PFSK-1 (cell line): ENCODE results near the gene TSEN2.

Experiments used
- FOXP2 ChIP-seq: optimal IDR thresholded peaks from 2 replicates; pipeline ENCODE3; 2011; ENCODE audit warnings: borderline replicate concordance, control low read depth, inconsistent platforms; ENCODE audit not compliant: insufficient read depth; ENCODE audit errors: extremely low read length, extremely low read depth
- POLR2AphosphoS5 ChIP-seq: IDR thresholded peaks from 2 replicates; pipeline ENCODE4 v1.6.1; 2012; ENCODE audit warnings: low read depth, mild to moderate bottlenecking, control low read depth, low read length, moderate library complexity
- SIN3A ChIP-seq: IDR thresholded peaks from 2 replicates; pipeline ENCODE4 v1.6.1; 2012; ENCODE audit warnings: mild to moderate bottlenecking, low read length, moderate library complexity, borderline replicate concordance; ENCODE audit not compliant: insufficient read depth
- TAF1 ChIP-seq: IDR thresholded peaks from 2 replicates; pipeline ENCODE4 v1.6.1; 2012; ENCODE audit warnings: low read length, control low read depth, borderline replicate concordance; ENCODE audit not compliant: insufficient read depth
- TF ChIP-seq, protein P1 (sequence below), 2 experiments: IDR thresholded peaks; 2 replicates each; pipeline versions ENCODE4 v1.6.1 to v1.8.0; 2011 to 2012; ENCODE audit warnings: low read depth in 2 of 2, low read length in 2 of 2, control low read depth in 1 of 2, inconsistent platforms in 1 of 2, mild to moderate bottlenecking in 1 of 2, moderate library complexity in 1 of 2; ENCODE audit not compliant: insufficient read depth in 1 of 2

Gene TSEN2

DNA sequence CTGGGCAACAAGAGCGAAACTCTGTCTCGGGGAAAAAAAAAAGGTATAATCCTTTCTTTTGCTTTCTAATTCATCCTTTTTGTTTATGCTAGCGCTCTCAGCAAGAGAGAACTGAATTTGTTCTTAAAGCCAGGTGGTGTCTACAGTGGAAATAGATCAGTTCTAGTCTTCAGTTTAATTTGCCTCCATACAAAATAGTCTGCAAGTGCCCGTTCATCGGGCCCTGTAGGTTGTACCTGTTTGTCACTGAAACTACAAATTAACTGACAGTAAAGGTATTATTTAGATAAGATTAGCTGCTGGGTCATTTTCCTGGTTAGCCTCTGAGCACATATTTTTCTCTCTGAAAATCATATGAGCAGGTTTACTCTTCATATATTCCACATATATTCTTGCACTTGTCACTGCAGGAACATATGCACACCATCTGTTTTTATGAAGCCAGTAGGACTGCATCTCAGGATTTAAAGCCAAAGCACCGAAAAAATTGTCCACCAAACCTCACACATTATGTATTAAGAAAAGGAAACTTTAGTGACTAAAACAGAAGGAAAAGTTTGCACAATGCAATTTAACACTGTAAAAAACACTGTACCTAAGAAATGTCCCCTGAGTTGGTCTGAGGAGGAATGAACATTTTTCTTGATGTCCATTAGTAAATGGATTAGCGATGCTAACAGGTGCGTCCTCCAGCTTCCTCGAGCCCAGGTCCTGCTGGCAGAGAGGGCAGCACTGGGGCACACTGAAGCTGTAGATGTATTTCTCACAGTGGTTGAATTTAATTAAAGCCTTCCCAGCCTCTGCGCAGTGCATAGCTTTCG, 60.6 kb downstream of the TSEN2 start:
- TF ChIP-seq TAF1 = no peak
- TF ChIP-seq FOXP2 = no peak
- TF ChIP-seq, protein P1, sequence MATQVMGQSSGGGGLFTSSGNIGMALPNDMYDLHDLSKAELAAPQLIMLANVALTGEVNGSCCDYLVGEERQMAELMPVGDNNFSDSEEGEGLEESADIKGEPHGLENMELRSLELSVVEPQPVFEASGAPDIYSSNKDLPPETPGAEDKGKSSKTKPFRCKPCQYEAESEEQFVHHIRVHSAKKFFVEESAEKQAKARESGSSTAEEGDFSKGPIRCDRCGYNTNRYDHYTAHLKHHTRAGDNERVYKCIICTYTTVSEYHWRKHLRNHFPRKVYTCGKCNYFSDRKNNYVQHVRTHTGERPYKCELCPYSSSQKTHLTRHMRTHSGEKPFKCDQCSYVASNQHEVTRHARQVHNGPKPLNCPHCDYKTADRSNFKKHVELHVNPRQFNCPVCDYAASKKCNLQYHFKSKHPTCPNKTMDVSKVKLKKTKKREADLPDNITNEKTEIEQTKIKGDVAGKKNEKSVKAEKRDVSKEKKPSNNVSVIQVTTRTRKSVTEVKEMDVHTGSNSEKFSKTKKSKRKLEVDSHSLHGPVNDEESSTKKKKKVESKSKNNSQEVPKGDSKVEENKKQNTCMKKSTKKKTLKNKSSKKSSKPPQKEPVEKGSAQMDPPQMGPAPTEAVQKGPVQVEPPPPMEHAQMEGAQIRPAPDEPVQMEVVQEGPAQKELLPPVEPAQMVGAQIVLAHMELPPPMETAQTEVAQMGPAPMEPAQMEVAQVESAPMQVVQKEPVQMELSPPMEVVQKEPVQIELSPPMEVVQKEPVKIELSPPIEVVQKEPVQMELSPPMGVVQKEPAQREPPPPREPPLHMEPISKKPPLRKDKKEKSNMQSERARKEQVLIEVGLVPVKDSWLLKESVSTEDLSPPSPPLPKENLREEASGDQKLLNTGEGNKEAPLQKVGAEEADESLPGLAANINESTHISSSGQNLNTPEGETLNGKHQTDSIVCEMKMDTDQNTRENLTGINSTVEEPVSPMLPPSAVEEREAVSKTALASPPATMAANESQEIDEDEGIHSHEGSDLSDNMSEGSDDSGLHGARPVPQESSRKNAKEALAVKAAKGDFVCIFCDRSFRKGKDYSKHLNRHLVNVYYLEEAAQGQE (IDR thresholded peaks at IDR 0.05; ENCODE audit: insufficient read depth in 1 of 2, low read depth in 2 of 2, low read length in 2 of 2) = no peak
- TF ChIP-seq SIN3A = no peak

DNA sequence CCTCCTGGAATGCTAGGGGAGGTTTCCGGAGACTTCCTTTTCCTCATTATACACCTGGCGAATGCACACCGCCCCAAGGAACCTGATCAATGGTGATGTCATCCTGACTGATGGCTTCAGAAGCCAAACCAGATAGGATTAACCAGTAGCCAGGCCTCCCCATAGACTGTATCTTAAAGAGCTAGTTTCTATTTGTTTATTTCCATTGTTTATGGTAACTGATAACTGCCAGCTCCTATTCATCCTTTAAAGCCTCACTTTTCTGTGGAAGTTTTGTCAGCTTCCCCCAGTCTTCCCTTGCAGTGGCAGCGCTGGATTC, 61.2 kb downstream of the TSEN2 start, which contains the start of gene MKRN2OS:
MKRN2OS (minus strand) TSS at position 27 of the 319 bp plus-strand sequence. CDS start 35 bp downstream, outside the sequence.
- TF ChIP-seq FOXP2 (no peak), SIN3A (no peak), POLR2AphosphoS5 (no peak), TAF1 (no peak)
- TF ChIP-seq, protein P1 (IDR thresholded peaks at IDR 0.05; ENCODE audit: insufficient read depth in 1 of 2, low read depth in 2 of 2, low read length in 2 of 2) = no peak

DNA sequence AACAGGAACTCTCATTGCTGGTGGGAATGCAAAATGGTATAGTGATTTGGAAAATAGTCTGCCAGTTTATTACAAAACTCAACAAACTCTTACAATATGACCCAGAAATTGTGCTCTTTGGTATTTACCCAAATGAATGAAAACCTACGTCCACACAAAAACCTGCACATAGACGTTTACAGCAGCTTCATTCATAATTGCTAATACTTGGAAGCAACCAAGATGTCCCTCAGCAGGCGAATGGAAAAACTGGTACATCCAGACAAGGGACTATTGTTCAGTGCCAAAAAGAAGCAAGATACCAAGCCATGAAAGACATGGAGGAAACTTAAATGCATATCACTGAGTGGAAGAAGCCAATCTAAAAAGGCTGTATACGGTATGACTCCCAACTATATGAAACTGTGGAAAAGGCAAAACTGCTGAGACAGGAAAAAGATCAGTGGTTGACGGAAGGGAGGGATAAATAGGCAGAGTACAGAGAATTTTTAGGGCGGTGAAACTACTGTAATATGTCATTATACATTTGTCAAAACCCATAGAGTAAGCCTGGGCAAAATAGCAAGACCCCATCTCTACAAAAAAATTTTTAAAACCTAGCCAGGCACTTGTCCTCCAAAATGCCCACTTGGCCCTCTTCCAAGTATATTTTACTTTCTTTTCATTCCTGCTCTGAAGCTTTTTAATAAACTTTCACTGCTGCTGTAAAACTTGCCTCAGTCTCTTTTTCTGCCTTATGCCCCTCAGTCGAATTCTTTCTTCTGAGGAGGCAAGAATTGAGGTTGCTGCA, 65.9 kb downstream of the TSEN2 start:
- TF ChIP-seq SIN3A (no peak), FOXP2 (no peak), POLR2AphosphoS5 (no peak), TAF1 (no peak)
- TF ChIP-seq, protein P1 (IDR thresholded peaks at IDR 0.05; ENCODE audit: insufficient read depth in 1 of 2, low read depth in 2 of 2, low read length in 2 of 2) = no peak

DNA sequence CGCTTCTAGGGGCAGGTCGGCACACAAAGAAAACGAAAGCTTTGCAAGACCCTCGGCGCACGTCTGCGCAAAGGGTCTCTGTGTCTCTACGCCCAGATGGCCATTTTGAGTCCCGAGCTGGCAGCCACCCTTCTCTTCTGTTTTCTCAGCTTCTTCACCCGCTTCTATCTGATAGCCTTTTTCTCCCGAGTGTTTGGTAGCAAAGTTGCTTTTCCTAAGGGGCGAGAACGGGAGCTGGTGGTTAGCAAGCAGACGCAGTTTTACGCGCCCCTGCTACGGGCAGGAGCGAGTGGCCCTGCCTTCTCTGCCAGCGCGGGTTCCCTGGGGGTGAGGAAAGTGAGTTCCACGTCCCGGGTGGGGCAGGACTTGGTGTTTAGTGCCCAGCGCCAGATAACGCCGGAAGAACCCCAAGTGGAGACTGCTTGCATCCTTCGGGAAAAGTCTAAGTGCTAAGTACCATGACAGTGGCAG, 69.7 kb downstream of the TSEN2 start:
- TF ChIP-seq FOXP2 = no peak
- no peak for TF ChIP-seq TAF1
- TF ChIP-seq, protein P1 (IDR thresholded peaks at IDR 0.05; ENCODE audit: insufficient read depth in 1 of 2, low read depth in 2 of 2, low read length in 2 of 2) = no peak
- TF ChIP-seq POLR2AphosphoS5 = no peak
- no peak for TF ChIP-seq SIN3A
